HG02763 (cell line): ENCODE data around the gene POU2AF1.

Experiments used
- ATAC-seq: cut with Tn5 transposase; IDR thresholded peaks from one replicate; pipeline ENCODE4 v1.9.1; 2021; ENCODE audit warnings: mild to moderate bottlenecking, moderate library complexity; ENCODE audit not compliant: unreplicated experiment

The POU2AF1 gene

DNA sequence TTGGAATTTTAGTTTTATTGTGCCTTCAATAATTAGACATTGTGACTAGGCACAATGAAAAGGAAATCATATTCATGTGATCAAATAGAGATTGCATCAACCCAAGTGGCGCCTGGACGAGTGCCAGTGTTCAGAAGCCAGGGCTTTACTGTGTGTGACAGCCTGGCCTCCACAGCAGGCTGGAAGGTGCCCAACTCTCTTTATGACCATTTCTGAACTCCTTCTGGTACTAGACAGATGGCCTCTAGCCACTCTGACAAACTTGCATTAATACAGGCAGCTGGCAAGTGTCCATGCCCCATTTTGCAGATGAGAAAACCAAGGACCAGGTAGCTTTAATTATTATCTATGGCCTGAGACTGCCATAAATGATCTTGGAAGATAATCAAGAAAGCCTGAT is 8.3 kb upstream of the POU2AF1 start:
- ATAC-seq: no peak

DNA sequence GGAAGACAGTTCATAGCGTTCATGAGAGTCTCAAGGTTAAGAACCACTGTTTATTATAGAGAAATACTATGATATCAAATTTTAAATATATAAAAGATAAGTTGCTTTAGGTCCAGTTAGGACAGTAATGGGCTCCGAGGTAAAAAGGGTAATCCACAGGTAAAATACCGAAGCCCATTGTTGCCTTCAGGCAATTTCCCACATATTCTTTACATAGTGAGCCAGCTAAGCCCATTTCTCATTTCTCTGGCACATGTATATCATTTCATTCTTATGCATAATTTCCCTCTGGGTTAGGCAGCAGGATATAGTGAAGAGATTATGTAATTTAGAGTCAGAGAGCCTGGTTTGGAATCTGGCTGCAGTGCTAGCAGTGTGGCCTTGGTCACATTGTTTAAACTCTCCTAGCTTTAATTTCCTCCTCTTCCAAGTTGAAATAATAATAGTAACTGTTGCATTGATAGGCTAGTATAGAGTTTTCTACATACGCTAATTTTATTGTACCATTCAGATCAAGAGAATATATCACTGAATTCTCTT is 7.6 kb upstream of the POU2AF1 start:
- no peak for ATAC-seq

DNA sequence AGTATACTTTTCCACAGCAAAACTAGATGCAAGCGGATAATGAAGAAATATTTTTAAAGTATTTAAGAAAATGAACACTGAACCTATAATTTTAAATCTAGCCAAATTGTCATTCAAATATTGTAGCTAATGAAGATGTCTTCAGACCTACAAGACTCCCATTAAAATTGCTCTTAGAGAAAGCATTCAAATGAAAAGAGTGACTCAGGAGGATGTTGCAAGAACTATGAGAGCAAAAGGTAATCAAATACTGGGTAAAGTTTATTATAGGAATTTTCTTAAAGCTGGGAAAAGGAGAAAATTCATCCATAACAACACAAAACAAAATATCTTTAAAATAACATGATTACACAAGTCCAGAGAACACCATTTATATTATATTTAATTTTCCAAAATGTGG is 5.4 kb upstream of the POU2AF1 start:
- no peak for ATAC-seq

DNA sequence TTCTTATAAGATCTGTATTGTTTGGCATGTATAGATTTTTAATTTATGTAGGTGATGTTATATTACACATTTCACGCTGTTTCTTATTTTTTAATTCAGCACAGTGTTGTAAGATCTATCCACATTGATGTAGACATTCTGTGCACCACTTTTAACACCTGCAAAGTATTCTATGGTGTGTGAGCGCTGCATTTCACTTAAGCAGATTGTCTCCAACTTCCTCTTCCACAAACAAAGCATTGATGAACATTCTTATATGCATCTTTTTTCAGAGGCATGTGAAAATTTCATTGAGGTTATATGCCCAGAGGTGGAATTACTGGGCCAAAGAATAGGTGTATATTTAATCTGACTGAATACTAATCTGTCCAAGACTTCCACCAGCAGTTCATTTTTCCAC is 3.4 kb upstream of the POU2AF1 start:
- ATAC-seq: no peak

DNA sequence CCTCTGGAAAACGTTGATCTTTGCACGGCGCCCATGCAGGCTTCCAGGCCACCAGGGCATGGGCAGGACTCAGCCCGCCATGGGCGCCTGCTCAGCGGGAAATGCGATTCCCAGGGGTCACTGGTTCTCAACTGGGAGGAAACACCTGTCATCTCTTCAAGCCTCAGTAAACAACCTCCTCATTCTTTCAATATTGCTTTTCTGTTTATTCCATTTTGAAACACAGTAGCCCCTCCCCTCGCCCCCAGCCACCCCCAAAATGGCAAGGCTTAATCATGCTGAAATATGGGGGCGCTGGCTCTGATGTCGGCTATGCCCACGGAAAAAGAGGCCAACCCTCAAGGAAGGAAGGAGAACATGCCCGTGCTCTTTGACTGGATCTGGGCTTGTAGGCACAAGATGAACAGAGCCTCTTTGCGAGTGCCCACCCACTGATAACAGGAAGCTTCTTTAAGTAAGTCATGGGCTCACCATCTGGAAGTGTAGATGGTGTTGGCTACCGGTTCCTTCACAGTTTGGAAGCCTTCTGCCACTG is 594 bp upstream of the POU2AF1 start:
- ATAC-seq: peak; percentile 36

DNA sequence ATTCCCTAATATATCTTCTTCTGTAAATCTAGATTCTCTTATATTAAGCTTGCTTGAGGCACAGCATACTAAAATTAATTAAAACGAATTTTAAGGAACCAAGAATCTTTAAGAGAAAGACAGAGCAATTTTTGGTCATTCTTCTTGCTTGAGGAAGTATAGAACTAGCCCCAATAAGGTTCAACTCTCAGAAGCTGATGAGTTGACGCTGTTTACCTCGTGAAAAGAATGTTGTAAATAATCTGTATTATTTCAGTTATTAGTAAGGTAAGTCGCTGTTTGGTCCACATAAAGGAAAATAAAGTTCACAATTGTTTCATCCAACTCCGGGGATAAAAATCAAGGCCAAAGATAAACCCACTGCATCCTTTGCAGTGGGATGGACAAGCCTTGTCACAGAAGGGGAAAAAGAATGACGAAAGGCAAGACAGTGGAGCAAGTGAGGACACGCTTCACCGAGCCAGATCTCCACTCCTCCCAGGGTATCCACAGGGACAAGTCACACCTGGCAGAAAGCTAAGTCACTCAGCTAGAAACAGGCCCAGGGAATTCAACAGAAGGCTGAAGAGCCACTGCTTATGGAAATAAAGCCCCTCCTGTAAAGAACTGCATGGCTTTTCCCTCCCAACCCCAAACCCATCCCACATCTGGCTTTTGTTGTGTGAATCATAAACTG is 752 bp downstream of the POU2AF1 start:
- ATAC-seq: peak; percentile 4

DNA sequence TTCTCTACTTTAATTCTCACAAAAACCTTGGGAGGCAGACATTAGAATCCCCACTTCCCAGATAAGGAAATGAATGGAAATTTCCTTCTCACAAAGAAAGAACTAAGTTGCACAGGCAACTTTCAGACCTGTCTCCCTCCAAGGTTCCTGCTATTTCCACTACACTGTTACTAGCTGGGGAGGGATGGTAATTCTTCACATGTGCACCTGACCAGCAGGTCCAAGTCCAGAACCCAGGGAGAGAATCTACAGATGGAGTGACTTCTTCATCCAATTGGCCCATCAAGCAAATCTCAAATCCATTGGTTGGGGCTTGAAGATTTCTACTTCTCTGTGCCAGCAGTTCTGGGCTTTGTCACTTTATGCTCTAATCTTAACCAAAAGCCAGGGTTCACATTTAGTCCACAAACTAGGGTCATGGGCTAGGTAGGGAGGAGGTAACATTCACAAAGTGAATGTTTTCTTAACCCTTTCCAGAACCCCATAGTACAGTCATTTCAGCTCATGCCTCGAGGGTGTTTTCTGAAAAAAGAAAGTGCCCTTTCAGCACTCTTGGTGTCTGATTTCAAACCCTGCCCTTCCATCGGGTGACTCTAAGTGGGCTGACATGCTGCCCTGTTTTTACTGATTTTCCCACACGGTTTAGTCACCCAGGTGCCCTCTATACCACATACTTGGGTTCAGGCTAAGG is 2.7 kb downstream of the POU2AF1 start:
- no peak for ATAC-seq

DNA sequence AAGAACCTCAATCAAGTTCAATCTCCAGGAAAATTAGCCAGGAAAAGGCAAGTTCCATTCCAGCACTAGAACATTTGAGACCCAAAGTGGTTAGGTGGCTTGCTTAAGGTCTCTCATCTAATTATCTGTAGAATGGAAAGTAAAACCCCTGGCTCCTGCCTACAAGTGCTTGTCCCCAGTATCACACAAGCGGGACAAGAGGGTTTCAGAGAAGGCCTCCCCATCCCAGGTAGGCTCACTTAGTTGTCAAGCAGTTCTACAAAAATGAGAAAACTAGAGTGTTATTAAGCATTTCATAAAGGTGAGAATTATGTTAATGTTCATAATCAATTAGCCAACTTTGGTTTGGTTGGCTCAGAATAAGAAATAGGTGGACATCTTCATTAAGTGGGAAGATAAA is 5.5 kb downstream of the POU2AF1 start:
- no peak for ATAC-seq

DNA sequence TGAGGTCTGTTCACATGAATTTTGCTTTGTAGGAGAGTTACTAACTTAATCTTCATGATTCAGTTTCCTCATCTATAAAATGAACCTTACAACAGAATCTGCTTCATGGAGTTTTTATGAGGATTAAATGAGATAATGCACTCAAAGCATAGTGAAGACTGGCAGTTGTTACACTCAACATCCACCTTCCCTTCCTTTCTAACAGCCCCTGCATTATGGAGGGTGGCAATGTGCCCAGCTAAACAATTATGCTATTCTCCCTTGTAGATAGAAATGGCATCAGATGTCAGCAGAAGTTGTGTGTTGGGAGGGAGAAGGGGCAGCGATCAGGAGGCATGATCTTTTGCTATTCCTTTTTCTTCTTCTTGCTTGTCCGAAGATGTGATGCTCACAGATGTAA is 6.5 kb downstream of the POU2AF1 start:
- no peak for ATAC-seq

DNA sequence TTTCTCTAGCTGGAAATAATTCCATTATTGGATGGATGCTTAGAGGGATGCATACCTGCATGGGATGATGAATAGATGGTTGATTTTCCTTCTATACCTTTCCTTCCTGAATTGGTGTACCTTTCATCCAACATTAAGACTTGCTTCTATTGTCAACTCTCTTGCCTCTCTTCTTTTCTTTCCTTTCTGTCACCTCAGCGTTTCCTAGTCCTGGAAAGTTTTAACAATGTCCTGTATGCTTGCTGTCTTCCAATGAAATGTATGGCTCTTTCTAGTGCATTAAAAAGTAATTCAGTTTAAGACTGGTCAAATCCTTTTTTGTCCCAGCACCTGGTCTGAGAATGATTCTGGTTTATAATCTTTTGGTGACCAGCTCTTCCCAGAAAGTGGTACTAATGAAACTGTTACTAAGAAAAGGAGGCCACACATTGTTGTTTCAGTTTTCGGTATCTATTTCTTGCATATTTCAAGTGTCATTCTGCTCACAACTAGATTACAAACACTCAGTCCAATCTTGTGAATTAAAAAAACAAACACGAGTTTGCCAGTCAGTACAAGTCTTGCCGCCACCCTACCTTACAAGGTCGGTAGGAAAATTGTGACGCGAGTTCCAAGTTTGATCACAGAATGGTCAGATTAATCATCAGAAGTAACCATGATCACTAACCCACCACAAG is 8.0 kb downstream of the POU2AF1 start:
- peak; percentile 40 for ATAC-seq

DNA sequence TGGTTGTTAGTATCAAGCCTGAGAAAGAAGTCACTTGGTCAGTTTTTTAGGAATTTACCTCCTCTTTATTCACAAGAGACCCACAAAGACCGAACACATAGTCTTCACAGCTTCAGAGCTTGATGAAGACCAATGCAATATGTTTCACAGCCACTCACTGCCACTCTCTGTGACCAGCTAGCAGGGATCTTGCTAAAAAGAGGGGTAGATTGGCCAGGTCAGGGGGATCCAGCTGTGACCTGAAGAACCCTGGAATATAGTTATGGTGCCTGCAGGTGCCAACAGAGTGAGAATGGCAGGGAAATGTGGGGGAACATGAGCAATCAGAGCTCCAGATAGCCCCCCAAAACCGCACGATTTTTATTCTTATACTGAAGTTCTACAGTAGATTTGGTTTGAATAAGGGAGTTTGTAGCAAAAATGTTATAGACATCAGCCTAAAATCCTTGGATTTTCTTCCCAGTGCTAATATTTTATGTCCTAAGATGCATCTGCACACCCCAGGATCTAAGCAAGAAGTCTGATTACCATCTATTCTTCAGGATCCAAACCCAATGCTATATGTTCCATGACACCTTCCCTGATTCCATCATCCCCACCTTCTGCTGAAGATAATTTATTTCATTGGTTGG is 8.7 kb downstream of the POU2AF1 start:
- no peak for ATAC-seq

DNA sequence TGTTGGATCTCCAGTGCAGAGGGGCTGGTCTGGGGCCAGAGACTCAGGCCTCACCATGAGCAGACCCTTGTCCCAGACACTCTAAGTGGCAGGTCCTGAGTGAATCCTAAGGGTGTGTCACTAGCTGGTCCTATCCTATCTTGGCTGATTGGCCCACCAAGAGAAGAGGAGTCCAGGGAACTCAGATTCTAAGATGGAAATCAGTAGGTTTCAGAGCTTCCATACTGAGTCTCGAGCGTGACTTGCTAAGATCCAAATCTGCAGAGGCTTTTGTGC is 10.9 kb downstream of the POU2AF1 start:
- no peak for ATAC-seq

DNA sequence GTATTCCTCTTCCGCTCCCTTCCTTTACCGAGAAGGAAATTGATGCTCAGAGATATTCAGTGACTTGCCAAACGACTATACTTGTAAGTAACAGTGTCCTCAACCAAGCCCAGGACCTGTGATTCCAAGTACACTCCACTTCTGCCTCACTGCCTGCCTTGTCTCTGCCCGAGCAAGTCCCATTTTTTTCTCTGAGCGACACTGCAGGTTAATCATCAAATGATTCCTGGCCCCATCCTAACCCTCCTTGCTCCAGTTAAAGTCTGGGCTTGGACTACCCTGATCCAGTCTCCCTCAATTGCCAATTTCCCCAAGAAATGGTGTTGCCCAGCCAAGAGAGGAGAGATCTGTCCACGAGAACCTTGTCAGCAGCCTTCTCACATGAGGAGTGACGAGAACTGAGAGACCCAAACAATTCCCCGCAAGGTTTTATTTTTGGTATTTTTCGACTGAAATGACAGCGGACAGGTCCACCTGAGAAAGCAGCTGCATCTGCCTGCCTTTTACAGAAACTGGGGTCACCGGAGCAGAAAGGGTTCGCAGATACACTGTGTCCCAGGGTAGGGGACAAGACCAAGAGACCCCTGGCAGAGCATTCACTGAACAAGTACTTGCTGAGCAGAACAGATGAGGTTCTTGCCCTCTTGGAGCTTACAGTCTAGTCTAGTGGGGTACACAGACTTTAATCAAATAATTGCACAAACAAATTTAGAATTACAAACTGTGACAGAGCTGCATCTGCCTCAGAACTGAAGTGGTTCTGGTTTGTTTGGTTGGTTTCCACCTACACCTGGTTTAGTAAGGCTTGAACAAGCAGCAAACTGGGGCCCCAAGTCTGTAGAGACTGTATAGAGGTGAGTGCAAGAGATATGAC is 11.4 kb downstream of the POU2AF1 start:
- peak; percentile 41 for ATAC-seq

DNA sequence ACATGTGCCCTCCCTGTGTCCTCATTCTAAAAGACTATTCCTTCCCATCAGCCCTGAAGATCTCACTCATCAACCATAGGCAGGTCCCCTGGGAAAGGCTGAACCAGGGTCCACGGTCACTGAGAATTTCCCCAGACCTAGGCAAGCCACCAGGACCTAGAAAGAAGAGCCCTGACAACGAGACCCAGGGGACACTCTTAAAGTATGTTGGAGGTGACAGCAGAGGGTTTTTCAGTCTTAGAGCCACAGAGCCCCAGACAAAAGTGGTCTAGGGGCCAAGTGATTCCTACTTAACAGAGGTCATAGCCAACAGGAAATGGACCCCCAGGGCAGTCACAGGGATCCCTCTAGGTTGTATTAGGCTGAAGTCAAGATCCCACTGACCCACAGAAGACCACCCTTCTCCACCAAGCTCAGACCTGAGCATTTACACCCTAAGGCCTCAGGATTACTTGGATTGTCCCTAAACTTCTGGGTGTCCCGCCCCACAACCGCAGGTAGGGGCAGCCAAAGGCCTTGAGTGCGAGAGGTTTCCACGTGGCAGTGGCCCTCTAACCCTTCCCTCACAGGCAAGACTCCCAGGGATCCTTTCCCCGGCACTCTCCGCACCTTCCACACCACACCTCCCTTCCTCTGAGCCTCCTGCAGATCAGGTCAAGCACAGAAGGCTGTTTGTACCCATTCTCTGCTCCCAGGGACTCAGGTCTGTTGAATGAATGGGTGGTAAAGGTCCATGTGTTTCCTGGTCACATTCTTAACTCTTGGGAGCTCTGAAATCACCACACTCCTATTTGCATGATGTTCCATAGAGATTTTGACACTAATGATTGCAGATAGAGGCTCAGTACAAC is 12.3 kb downstream of the POU2AF1 start:
- no peak for ATAC-seq

DNA sequence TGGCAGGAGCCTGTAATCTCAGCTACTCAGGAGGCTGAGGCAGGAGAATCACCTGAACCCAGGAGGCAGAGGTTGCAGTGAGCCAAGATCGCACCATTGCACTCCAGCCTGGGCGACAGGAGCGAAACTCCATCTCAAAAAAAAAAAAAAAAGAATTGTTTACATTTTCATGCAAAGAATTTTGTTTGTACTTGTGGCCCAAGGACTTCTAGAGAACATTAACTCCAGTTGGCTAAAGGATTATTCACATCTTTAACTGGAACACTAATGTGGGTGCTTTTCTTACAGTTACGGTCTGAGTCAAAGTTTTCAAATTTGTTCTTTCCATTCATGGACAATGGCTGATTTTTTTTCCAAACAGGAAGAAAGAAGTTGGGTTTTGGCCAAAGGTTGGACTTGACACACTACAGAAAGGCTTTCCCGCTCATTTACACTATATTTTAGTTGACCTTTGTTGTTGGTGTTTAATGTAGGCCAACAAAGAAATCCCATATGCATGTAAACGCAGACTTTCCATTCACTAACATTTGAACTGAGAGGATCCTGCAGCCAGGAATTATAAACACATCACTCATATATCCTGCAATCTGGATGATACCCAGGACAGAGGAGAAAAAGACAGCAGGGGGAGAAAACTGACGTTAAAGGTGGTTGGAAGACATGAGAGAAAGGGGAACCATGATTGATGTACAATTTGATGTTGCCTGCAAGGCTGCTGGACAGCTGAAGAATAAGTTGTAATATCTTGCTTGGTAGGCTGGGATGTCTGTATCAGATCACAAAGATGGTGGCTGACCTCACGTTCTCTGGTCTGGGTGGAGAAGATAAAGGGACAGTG is 13.1 kb downstream of the POU2AF1 start:
- no peak for ATAC-seq

DNA sequence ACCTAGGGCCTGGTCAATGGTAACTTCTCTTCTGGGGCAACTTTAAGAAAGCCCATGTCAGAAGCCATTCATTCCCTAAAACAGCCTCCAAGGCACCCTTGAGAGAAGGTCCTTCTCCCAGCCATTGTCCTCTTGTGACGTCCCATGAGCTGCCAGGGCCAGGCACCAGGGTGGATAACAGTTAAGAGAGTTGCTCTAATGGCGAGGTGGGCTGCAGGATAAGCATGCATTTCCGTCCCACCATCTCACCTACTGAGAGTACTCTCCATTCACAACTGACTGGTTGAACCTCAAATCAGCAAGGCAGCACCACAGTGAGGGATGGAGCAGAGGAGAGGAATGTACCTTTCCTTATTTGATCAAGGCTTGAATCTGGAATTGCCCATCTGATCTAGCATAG is 14.6 kb downstream of the POU2AF1 start:
- ATAC-seq: no peak

DNA sequence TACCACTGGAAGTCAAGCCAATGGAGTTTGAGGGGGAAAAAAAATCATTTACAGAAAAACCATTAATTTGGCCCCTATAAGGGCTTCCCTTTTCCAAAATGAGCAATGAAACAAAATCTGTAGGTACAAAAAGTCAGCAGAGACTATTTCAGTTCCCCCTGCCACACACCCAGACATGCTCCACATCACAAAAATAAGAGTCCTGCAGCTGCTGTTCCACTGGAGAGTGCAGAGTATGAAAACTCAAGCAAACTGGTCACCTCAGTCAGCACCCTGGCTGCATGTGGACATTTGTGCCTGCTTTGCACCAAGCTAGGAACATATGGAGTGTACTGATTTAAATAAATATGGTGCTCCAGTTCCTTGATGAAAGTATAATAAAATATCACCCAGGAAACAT is 15.1 kb downstream of the POU2AF1 start:
- ATAC-seq: no peak

DNA sequence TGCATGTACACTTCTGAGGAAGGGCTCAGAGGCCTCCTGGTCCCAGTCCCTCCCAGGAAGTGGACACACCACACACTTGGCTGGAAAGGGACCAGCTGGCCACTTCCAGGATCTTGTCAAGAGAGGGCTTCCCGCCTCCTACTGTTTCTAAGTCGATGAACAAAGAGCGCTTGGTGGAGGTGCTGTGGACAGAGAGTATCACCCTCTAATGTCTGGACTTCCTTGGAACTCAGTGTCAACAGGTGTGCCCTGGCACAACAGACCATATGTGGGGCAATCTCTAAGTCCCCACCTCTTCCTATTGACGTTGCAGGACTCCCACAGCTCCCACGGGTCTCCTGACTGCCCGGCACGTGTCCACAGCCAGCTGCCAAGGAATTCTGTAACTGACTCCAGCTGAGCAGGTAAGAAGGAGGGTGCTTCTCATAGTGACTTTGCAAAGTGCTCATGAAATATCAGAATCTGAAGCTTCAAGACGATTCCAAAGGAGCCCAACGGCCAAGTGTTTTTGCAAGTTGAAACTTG is 16.1 kb downstream of the POU2AF1 start:
- ATAC-seq: no peak

DNA sequence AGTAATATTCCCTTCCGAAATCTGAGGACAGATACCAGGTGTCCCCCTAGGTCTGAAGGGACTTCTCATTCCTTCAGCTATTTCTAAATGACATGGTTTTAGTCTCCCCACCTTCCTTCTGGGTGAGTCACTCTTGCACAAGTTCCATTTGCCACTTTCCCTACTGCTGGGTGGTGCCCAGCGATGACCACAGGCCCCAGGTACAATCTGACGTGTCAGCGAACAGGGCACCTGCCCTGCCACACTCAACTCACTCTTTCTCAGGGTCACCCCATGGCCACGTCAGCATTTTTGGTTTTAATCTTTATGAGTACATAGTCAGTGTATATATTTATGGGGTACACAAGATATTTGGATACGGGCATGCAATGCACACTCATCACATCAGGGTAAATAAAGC is 17.2 kb downstream of the POU2AF1 start:
- ATAC-seq: no peak
